Lower leg skin (tissue), 3 donors: ENCODE data around the gene WWOX.

Source experiments
- POLR2A ChIP-seq, 2 donors: fragments of 450-650 bp; IDR thresholded peaks; one replicate each; pipeline ENCODE4 v1.6.1; 2016 to 2017; ENCODE audit warnings: antibody characterized with exemption in 2 of 2, mild to moderate bottlenecking in 1 of 2, moderate library complexity in 1 of 2
- TF ChIP-seq, protein P1 (sequence below), 3 donors: fragments of 450-650 bp; IDR thresholded peaks; one replicate each; pipeline ENCODE4 v1.5.1; 2016; ENCODE audit warnings: antibody characterized with exemption in 3 of 3, mild to moderate bottlenecking in 3 of 3, moderate library complexity in 2 of 3

DNA sequence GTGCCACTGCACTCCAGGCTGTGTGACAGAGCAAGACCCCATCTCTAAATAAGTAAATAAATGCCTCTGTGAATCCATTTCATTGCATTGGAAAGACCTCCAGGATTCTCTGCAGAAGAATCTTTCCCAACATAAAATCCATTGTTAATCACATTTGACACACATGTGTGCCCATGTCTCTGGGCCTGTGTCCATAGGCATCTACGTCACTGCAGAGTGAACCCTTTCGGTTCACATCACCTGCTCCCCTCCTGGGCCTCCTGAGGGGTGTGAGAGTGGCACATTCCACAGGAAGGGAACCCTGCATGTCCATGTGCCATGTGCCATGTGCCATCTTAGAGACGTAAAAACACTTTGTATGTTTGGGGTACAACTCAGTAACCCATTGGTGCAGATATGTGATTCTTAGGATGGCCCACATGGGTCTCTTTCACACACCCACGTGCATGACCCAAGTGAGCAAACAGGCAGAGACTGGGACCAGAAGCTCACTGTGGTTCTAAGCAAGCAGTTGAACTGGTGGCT lies 1073.6 kb downstream of the WWOX start:
- TF ChIP-seq, protein P1, sequence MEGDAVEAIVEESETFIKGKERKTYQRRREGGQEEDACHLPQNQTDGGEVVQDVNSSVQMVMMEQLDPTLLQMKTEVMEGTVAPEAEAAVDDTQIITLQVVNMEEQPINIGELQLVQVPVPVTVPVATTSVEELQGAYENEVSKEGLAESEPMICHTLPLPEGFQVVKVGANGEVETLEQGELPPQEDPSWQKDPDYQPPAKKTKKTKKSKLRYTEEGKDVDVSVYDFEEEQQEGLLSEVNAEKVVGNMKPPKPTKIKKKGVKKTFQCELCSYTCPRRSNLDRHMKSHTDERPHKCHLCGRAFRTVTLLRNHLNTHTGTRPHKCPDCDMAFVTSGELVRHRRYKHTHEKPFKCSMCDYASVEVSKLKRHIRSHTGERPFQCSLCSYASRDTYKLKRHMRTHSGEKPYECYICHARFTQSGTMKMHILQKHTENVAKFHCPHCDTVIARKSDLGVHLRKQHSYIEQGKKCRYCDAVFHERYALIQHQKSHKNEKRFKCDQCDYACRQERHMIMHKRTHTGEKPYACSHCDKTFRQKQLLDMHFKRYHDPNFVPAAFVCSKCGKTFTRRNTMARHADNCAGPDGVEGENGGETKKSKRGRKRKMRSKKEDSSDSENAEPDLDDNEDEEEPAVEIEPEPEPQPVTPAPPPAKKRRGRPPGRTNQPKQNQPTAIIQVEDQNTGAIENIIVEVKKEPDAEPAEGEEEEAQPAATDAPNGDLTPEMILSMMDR (IDR thresholded peaks at IDR 0.05): no peak
- TF ChIP-seq POLR2A (IDR thresholded peaks at IDR 0.05): no peak
